GM12878 (cell line): ENCODE data around the gene SLC22A23. TPM values are rescaled to one million over a fixed set of nuclear protein-coding genes. Genes with fewer than 3 reads are reported as not detected.

ENCODE experiments used
- ATAC-seq: fragments of 200-7000 bp; cut with Tn5 transposase; 3 replicates; pipeline ENCODE4 v1.9.1; 2020; ENCODE audit warnings: mild to moderate bottlenecking, moderate library complexity
- BruUV-seq: library from RNA; stranded (reverse); fragments of 400-500 nt; replicated peaks from 2 replicates; lab custom pipeline; 2021; lab: Mats Ljungman, UMichigan
- CTCF ChIA-PET: fragments of 300-600 bp; sonication (Branson Sonifier 250); formaldehyde crosslinking; extraction: SDS; loops from one replicate; lab custom pipeline; 2021; ENCODE audit warnings: inconsistent platforms; lab: Yijun Ruan, JAX
- POLR2A ChIA-PET: fragments of 350-600 bp; formaldehyde crosslinking; extraction: SDS; loops from one replicate; lab custom pipeline; 2021; ENCODE audit warnings: inconsistent platforms; lab: Charles Lee
- RAD21 ChIA-PET: fragments of 300-600 bp; sonication (Branson Sonifier 250); formaldehyde crosslinking; loops from one replicate; lab custom pipeline; 2023; ENCODE audit warnings: antibody characterized with exemption; ENCODE audit not compliant: unreplicated experiment; lab: Charles Lee
- SMC1A ChIA-PET: fragments of 300-600 bp; sonication (Branson Sonifier 250); formaldehyde crosslinking; loops from one replicate; lab custom pipeline; 2023; ENCODE audit not compliant: unreplicated experiment, uncharacterized antibody; lab: Charles Lee
- DNase-seq: peaks from one replicate; pipeline ENCODE4 v3.0.0-alpha.2; 2011; ENCODE audit warnings: low read depth, low spot score
- FAIRE-seq: peaks from 3 replicates; lab custom pipeline; 2011; peaks lifted over from hg19 to GRCh38; lab: Jason Lieb, UNC
- H2AFZ ChIP-seq: 2 replicates; pipeline ENCODE4 v1.6.0; 2011; ENCODE audit warnings: low read depth, low read length, control low read depth; ENCODE audit not compliant: control insufficient read depth
- H3K27ac ChIP-seq: 2 replicates; pipeline ENCODE4 v1.5.1; 2011; ENCODE audit warnings: control low read depth; ENCODE audit not compliant: control insufficient read depth, insufficient read depth
- H3K27me3 ChIP-seq, 2 experiments: replicated peaks in 1 of 2; 2 replicates each; pipeline versions ENCODE4 v1.6.0 to v1.6.1; 2011; ENCODE audit warnings: low read length in 1 of 2; ENCODE audit not compliant: control insufficient read depth in 2 of 2, insufficient read depth in 2 of 2
- H3K36me3 ChIP-seq, 2 experiments: 2 replicates each; pipeline ENCODE4 v1.5.1; 2011; ENCODE audit warnings: low read length in 1 of 2; ENCODE audit not compliant: control insufficient read depth in 2 of 2, insufficient read depth in 2 of 2
- H3K4me1 ChIP-seq: 2 replicates; pipeline ENCODE4 v1.6.1; 2011; ENCODE audit warnings: mild to moderate bottlenecking, low read length, moderate library complexity, mixed read lengths; ENCODE audit not compliant: control insufficient read depth, insufficient read depth
- H3K4me2 ChIP-seq: 2 replicates; pipeline ENCODE4 v1.6.0; 2011; ENCODE audit warnings: control low read depth; ENCODE audit not compliant: control insufficient read depth, insufficient read depth
- H3K4me3 ChIP-seq: fragments of 200-600 bp; sonication (generic); 2 replicates; pipeline ENCODE4 v1.5.1; 2016
- H3K79me2 ChIP-seq: 2 replicates; pipeline ENCODE4 v1.6.0; 2011; ENCODE audit warnings: low read length; ENCODE audit not compliant: control insufficient read depth, insufficient read depth
- H3K9ac ChIP-seq: 2 replicates; pipeline ENCODE4 v1.8.0; 2011; ENCODE audit warnings: low read length, control low read depth, mixed read lengths; ENCODE audit not compliant: control insufficient read depth, insufficient read depth
- H3K9me3 ChIP-seq: replicated peaks from 3 replicates; pipeline ENCODE4 v1.5.1; 2011; ENCODE audit warnings: mild to moderate bottlenecking, low read length; ENCODE audit not compliant: control insufficient read depth, insufficient read depth
- H4K20me1 ChIP-seq: 2 replicates; pipeline ENCODE4 v1.6.0; 2011; ENCODE audit not compliant: control insufficient read depth, insufficient read depth
- BACH1 ChIP-seq: fragments of 450-650 bp; IDR thresholded peaks from 2 replicates; pipeline ENCODE4 v1.6.1; 2017; ENCODE audit warnings: mild to moderate bottlenecking, borderline replicate concordance
- CBX3 ChIP-seq: fragments of 200-600 bp; sonication (generic); IDR thresholded peaks from 2 replicates; pipeline ENCODE4 v1.6.1; 2016; ENCODE audit warnings: low read depth, borderline replicate concordance
- CREB1 ChIP-seq: IDR thresholded peaks from 2 replicates; pipeline ENCODE4 v1.6.1; 2012; ENCODE audit warnings: low read depth, mild to moderate bottlenecking, inconsistent platforms
- EZH2 ChIP-seq: IDR thresholded peaks from 2 replicates; pipeline ENCODE4 v1.6.1; 2012; ENCODE audit warnings: low read depth, mild to moderate bottlenecking, control low read depth, inconsistent platforms, low read length, borderline replicate concordance; ENCODE audit not compliant: control insufficient read depth
- HDAC2 ChIP-seq: fragments of 200-600 bp; sonication (generic); IDR thresholded peaks from 2 replicates; pipeline ENCODE4 v1.6.1; 2017
- JUND ChIP-seq: IDR thresholded peaks from 2 replicates; pipeline ENCODE4 v1.6.1; 2012; ENCODE audit warnings: low read depth, mild to moderate bottlenecking, low read length, improper control_type of control experiment, moderate library complexity
- KDM1A ChIP-seq: fragments of 200-600 bp; sonication (generic); IDR thresholded peaks from 2 replicates; pipeline ENCODE4 v1.6.1; 2016; ENCODE audit warnings: borderline replicate concordance
- MTA3 ChIP-seq: IDR thresholded peaks from 2 replicates; pipeline ENCODE4 v1.6.1; 2012; ENCODE audit warnings: low read length, inconsistent platforms, borderline replicate concordance
- NBN ChIP-seq: fragments of 450-650 bp; IDR thresholded peaks from 2 replicates; pipeline ENCODE4 v1.6.1; 2016
- NFYB ChIP-seq: IDR thresholded peaks from 2 replicates; pipeline ENCODE4 v1.6.1; 2011; ENCODE audit warnings: low read depth, mild to moderate bottlenecking, low read length, improper control_type of control experiment, moderate library complexity; ENCODE audit not compliant: insufficient read depth
- RBBP5 ChIP-seq: fragments of 200-600 bp; sonication (generic); conservative IDR thresholded peaks from 2 replicates; pipeline ENCODE4 v1.6.1; 2016
- SRF ChIP-seq, 2 experiments: IDR thresholded peaks; 2 replicates each; pipeline ENCODE4 v1.6.1; 2011; ENCODE audit warnings: low read depth in 2 of 2, low read length in 2 of 2, mild to moderate bottlenecking in 1 of 2, moderate library complexity in 1 of 2
- STAT3 ChIP-seq: IDR thresholded peaks from 2 replicates; pipeline ENCODE4 v1.6.1; 2011; ENCODE audit warnings: low read depth, low read length, improper control_type of control experiment
- SUZ12 ChIP-seq: fragments of 200-600 bp; sonication (generic); IDR thresholded peaks from one replicate; pipeline ENCODE4 v1.6.1; 2018; ENCODE audit warnings: antibody characterized with exemption, mild to moderate bottlenecking; ENCODE audit not compliant: unreplicated experiment
- ZNF384 ChIP-seq: IDR thresholded peaks from 2 replicates; pipeline ENCODE4 v1.6.1; 2012; ENCODE audit warnings: low read depth, mild to moderate bottlenecking, low read length, improper control_type of control experiment, borderline replicate concordance
- WGBS: methylation state at CpG from one replicate; pipeline ENCODE4 v1.1.6; 2016; ENCODE audit warnings: low lambda C conversion rate; ENCODE audit not compliant: insufficient replicate concordance, insufficient coverage; ENCODE audit errors: missing lambda C conversion rate; 5-methylcytosine and 5-hydroxymethylcytosine counted together
- in situ Hi-C: fragments of 300-500 bp; cut with MboI; formaldehyde crosslinking; loops from 9 replicates; pipeline ENCODE4 v1.14.3; 2018; ENCODE audit warnings: mixed read lengths
- intact Hi-C: fragments of 100-400 bp; cut with micrococcal nuclease; formaldehyde crosslinking; loops from one replicate; pipeline ENCODE4 v1.14.2; 2022; ENCODE audit not compliant: unreplicated experiment
- polyA plus RNA-seq, 11 experiments: library from polyadenylated mRNA; depleted of rRNA in 4 of 11; unstranded in 6 of 11; stranded (reverse) in 5 of 11; fragments of >200 nt; fragmentation: Nextera tagmentation in 4 of 11; fragmentation: Illumina TruSeq in 1 of 11; extraction: Ambion mirVana in 4 of 11; extraction: Trizol in 1 of 11; gene quantifications; 1 replicate in 1 of 11; 2 replicates in 10 of 11; pipeline versions ENCODE4 v1.2.1 to v1.2.3, GENCODE V29; 2011 to 2016; ENCODE audit warnings: inconsistent platforms in 2 of 11, missing spikeins in 2 of 11, low read depth in 1 of 11
- total RNA-seq, 4 experiments: library from RNA; depleted of rRNA in 3 of 4; stranded (reverse); fragments of >200 nt in 3 of 4; fragmentation: Illumina TruSeq in 1 of 4; extraction: Trizol in 1 of 4; gene quantifications; 2 replicates each; pipeline versions ENCODE4 v1.2.1 to v1.2.3, GENCODE V29; 2013 to 2021
- TF ChIP-seq, protein P1 (sequence below): fragments of 450-650 bp; formaldehyde crosslinking; IDR thresholded peaks from 2 replicates; pipeline ENCODE4 v1.5.0; 2022; ENCODE audit warnings: mild to moderate bottlenecking, missing genetic modification characterization
- TF ChIP-seq, protein P2 (sequence below): IDR thresholded peaks from 2 replicates; pipeline ENCODE4 v1.6.1; 2012; ENCODE audit warnings: low read depth, low read length, improper control_type of control experiment
- TF ChIP-seq, protein P3 (sequence below): IDR thresholded peaks from 2 replicates; pipeline ENCODE4 v1.6.1; 2011; ENCODE audit warnings: mild to moderate bottlenecking, low read depth, low read length, moderate library complexity; ENCODE audit not compliant: insufficient replicate concordance

The SLC22A23 gene
- total and polyA plus RNA-seq, 10 of the 15 experiments (the other 5 are each of a cell fraction or from before 2014, with no cell fraction given), result 0.20 to 2.4 (median 0.74) TPM

DNA sequence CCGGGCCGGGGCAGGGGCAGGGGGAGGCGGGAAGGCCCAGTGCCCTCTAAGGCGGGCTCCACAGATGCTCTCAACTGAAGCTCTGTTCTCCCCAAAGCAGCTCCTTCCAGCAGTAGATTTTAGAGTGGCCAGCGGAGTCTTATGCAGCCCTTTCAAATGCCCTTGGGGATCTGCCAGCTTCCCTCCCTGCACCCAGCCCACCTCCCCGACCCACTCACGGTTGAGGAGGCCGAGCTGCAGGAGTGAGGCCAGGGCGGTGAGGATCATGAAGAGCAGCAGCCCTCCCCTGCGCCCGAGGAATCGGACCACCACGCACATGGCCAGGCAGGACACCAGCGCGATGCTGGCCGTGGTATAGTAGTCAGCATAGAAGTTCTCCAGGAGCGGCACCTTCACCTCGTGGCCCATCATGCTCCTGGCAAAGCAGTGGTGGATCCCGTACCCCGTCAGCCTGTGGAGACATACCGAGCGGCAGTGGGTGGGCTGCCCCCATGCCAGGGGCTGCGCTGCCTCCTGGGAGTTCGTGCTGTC, 170.1 kb downstream of the SLC22A23 start:
- intact Hi-C loops (no loop called here), in situ Hi-C loops (no loop called here)
- Histone ChIP-seq H3K36me3 (no peaks in the 10 kb centered on the region; a peak in 1 of 4 replicates), H3K4me2 (no peak overlapping the region), H3K4me1 (no peaks in the 10 kb centered on the region), H4K20me1 (no peaks in the 10 kb centered on the region), H2AFZ (no peak overlapping the region), H3K9ac (no peak overlapping the region), H3K27me3 (no peaks in the 10 kb centered on the region), H3K27ac (no peak overlapping the region), H3K9me3 (no peaks in the 10 kb centered on the region), H3K4me3 (no peak overlapping the region), H3K79me2 (no peaks in the 10 kb centered on the region)
- no peak for DNase-seq
- 84% methylated on average over 22 of the region's 24 CpGs for WGBS
- ChIA-PET SMC1A (interaction anchor here (1.5 kb wide), 1 partner anchor 45 kb away, joined by 4 read pairs; no protein-coding TSS in a partner anchor), RAD21 (no interaction called here), CTCF (interaction anchor here (0.8 to 1.8 kb wide), 2 partner anchors 445 to 446 kb away, joined by 4 to 7 read pairs; no protein-coding TSS in a partner anchor), POLR2A (no interaction called here)
- TF ChIP-seq MTA3 (no peak), KDM1A (no peak), STAT3 (no peak), RBBP5 (no peak), EZH2 (no peak), JUND (no peak), HDAC2 (no peak), SUZ12 (no peak), ZNF384 (no peak), NFYB (no peak), NBN (no peak), BACH1 (no peak), CREB1 (no peak), CBX3 (no peak), SRF (IDR thresholded peaks at IDR 0.05; ENCODE audit: low read depth in 2 of 2, low read length in 2 of 2) (no peak)
- TF ChIP-seq, protein P1, sequence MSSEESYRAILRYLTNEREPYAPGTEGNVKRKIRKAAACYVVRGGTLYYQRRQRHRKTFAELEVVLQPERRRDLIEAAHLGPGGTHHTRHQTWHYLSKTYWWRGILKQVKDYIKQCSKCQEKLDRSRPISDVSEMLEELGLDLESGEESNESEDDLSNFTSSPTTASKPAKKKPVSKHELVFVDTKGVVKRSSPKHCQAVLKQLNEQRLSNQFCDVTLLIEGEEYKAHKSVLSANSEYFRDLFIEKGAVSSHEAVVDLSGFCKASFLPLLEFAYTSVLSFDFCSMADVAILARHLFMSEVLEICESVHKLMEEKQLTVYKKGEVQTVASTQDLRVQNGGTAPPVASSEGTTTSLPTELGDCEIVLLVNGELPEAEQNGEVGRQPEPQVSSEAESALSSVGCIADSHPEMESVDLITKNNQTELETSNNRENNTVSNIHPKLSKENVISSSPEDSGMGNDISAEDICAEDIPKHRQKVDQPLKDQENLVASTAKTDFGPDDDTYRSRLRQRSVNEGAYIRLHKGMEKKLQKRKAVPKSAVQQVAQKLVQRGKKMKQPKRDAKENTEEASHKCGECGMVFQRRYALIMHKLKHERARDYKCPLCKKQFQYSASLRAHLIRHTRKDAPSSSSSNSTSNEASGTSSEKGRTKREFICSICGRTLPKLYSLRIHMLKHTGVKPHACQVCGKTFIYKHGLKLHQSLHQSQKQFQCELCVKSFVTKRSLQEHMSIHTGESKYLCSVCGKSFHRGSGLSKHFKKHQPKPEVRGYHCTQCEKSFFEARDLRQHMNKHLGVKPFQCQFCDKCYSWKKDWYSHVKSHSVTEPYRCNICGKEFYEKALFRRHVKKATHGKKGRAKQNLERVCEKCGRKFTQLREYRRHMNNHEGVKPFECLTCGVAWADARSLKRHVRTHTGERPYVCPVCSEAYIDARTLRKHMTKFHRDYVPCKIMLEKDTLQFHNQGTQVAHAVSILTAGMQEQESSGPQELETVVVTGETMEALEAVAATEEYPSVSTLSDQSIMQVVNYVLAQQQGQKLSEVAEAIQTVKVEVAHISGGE, result no peak
- TF ChIP-seq, protein P2, sequence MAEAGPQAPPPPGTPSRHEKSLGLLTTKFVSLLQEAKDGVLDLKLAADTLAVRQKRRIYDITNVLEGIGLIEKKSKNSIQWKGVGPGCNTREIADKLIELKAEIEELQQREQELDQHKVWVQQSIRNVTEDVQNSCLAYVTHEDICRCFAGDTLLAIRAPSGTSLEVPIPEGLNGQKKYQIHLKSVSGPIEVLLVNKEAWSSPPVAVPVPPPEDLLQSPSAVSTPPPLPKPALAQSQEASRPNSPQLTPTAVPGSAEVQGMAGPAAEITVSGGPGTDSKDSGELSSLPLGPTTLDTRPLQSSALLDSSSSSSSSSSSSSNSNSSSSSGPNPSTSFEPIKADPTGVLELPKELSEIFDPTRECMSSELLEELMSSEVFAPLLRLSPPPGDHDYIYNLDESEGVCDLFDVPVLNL, result no peak
- TF ChIP-seq, protein P3, sequence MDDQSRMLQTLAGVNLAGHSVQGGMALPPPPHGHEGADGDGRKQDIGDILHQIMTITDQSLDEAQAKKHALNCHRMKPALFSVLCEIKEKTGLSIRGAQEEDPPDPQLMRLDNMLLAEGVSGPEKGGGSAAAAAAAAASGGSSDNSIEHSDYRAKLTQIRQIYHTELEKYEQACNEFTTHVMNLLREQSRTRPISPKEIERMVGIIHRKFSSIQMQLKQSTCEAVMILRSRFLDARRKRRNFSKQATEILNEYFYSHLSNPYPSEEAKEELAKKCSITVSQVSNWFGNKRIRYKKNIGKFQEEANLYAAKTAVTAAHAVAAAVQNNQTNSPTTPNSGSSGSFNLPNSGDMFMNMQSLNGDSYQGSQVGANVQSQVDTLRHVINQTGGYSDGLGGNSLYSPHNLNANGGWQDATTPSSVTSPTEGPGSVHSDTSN, result no peak
- BruUV-seq, result no TSS peak
- FAIRE-seq, result no peak
- no peak for ATAC-seq
